Activated gamma-delta T cell treated with anti-CD3 and anti-CD28 coated beads, Interleukin-2, amount 50 U/mL, for 16 hours (primary cell): ENCODE measurements around the gene CAPN15.

Experiments
- DNase-seq: peaks from one replicate; pipeline ENCODE4 v3.0.0-alpha.2; 2020; ENCODE audit warnings: low read depth

CAPN15 gene

GRCh38 chr16:546909-547770 is 19.6 kb downstream of the CAPN15 start:
- DNase-seq, result no peak

DNA sequence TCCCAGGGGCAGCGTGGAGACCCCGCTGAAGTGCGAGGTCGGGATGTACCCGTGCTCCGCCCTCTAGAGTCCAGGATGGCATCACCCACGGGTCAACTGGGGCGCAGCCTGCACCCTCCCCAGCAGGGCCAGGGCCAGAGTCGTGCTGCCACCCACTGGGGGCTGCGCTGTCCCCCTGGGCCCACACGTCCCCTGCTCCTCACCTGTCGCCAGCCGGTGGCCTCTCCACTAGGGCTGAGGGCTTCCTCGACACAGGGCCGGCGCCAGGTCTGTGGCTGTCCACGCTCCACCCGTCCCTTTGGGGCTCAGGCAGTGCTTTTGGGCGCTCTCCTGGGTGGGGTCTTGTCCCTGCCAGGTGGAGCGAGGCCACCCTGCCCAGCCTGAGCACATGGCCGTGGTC is 21.1 kb downstream of the CAPN15 start:
- DNase-seq, result no peak

DNA sequence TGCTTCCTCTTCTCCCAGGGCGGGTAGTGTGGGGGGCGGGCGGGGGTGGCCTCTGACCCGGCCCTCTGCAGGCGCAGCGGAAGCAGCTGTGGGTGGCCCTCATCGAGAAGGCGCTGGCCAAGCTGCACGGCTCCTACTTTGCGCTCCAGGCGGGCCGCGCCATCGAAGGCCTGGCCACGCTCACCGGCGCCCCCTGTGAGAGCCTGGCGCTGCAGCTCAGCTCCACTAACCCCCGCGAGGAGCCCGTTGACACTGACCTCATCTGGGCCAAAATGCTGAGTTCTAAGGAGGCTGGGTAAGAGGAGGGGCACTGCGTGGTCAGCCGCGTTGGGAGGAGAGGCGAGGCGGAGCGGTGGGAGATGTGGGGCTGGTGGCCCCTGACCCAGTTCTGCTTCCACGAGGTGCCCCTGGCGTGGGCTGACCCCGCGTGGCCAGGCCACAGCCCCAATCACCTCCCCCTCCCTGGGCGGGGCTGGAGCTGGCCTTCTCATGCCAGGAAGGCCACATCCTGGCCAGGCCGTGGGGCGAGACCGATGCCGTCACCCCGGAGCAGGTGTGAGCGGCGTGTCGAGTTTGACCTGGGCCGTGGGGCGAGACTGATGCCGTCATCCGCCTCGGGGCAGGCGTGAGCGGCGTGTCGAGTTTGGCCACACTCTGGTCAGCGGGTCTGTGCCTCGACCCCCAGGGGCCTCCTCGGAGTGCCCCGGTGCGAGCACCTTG is 22.2 kb downstream of the CAPN15 start:
- DNase-seq, result no peak

- no peak for DNase-seq
These were observed 23.7 kb downstream of the CAPN15 start for GRCh38 chr16:551210-551609.

- DNase-seq, result no peak
These were observed 24.7 kb downstream of the CAPN15 start for GRCh38 chr16:552171-552570.

- no peak for DNase-seq
These were observed 26.2 kb downstream of the CAPN15 start for GRCh38 chr16:553601-554296.

- DNase-seq, result no peak
These were observed 26.7 kb downstream of the CAPN15 start for GRCh38 chr16:554297-554621.

GRCh38 chr16:554640-555365 is 27.3 kb downstream of the CAPN15 start:
- no peak for DNase-seq

DNA sequence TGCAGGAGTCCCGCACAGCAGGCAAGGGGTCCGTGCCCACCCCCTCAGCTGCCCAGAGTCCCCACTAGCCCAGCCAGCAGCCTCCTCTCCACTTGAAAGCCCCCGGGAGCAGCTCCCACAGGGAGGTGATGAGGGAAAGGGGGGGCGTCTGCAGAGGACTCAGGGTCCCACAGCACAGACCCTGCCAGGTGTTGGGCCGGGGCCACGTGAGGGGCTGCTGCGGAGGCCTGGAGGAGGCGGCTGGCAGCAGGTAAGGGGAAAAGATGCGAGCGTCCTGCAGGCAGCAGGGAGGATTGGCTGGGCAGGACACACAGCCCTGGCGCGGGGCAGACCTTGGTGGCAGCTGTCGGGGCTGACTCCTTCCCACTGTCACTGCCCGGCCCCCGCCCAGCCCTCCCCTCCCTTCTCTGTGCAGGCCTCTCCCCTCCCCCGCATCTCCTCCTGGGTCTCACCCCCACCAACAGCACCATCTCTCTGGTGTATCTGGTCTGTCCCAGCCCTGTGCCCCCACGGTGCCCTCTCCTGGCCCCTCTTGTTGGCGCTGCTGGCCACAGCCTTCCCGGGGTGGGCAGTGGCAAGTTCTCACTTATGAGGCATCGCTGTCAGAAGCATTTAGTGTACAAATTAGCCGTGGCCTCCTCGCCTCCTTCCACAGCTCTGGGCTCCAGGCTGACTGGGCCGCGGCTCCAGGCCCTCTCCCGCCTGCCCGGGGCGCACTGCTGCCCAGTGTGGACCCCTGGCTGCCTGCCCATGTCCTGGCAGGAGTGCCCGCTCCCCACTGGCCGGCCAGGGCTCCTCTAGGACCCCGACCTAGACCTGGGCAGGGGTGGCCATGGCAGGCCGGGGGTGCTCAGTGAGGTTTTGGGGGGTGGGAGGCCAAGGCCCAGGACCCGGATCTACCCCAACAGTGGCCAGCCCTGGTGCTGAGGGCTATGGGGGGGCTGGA is 28.3 kb downstream of the CAPN15 start:
- DNase-seq, result no peak

GRCh38 chr16:556474-557173 is 29.1 kb downstream of the CAPN15 start:
- DNase-seq, result no peak

DNA sequence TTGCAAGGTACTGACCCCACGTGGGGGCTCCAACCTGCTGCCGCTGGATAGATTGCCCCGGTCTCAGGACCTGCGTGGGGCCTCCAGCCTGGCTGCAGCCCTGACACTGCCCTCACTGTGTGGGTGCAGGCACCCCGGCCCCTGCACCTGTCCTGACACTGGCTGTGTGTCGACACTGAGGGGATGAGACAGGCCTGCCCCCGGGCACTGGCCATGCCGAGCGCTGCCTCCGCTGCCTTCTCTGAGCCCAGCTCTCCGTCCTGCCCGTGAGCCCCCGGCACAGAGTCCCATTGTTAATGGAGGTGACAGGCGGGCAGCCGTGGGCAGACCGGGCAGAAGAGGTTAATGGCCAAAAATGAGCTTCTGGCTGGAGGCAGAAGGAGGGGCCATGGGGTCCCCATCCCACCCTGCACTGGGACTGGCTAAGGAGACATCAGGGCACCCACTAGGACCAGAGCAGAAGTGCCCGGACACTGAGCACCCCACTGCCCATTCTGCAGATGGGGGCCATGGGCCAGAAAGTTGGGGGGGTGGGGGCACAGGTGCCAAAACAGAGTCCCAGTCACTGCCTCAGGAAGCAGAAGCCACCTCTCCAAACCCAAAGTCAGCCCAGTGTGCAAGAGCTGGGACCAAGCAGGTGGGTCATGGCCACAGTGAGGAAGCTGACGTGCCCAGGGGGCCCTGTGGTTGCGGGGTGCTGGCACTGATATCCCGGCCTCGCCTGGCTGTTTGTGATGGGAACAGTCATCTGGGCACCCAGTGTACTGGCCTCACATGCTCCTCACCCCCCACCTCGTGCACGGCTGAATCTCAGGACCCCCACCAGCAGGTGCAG is 30.2 kb downstream of the CAPN15 start:
- no peak for DNase-seq

DNA sequence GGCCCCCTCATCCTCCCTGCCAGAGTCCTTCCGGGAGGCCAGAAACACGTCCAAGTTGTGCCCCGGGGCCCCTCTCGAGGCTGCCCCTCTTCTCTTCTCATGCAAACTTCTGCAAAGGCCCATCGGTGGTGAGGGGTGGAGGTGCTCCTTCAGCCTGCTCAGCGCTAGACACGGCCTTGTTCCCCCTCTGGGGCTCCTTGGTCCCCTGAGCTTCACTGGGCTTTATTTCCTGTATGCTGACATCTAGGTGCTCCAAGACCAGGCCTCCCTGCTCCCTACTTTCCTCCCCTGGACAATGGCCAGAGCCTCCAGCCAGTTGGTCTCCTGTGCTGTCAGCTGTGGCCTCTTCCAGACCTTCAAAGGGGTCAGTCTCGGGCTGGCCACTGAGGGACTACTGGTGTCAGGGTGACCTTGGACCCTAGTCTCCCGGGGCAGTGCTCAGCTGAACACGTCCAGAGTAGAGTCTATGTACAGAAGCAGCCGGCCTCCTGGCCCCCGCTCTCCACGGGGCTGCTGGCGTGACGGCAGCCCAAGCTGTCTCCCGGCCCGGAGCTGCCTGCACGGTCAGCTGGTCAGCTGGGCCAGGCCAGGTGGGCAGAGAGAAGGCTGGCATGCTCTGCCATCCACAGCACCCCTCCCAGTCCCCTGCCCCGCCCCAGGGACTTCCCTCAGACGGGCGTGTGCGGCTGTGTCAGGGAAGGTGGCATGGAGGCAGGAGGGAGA is 30.9 kb downstream of the CAPN15 start:
- DNase-seq, result no peak

GRCh38 chr16:559021-559380 is 31.5 kb downstream of the CAPN15 start:
- DNase-seq, result no peak

GRCh38 chr16:559411-560203 is 32.1 kb downstream of the CAPN15 start:
- DNase-seq, result no peak

DNA sequence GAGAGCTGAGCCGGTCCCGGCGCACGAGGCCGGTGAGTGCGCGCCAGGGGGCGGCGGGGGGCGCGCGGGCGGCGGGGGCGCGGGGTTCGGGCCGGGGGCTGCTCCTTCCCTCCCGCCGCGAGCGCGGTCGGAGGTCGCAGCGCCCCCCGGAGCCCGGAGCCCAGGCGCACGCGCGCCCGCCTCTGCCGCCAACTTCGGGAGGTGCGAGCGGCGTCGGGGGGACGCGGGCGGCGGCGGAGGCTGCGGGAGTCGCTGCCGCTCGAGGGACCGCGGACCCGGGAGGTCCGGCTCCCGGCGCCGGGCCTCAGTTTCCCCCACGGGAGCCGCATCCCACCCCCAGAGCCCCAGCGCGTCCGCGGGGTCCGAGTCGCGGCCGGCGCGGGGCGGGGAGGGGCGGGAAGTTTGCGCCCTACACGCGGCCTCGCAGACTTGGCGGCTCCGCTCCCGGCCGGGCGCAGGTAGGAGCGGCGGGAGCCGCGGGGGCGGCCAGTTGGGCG is 32.7 kb downstream of the CAPN15 start, which contains the start of gene PRR35:
Gene PRR35, plus strand, starts transcription at position 191 of the 497 bp plus-strand sequence. CDS start 2,901 bp downstream, outside the sequence.
- DNase-seq, result no peak

GRCh38 chr16:560701-561412 is 33.3 kb downstream of the CAPN15 start:
- no peak for DNase-seq

DNA sequence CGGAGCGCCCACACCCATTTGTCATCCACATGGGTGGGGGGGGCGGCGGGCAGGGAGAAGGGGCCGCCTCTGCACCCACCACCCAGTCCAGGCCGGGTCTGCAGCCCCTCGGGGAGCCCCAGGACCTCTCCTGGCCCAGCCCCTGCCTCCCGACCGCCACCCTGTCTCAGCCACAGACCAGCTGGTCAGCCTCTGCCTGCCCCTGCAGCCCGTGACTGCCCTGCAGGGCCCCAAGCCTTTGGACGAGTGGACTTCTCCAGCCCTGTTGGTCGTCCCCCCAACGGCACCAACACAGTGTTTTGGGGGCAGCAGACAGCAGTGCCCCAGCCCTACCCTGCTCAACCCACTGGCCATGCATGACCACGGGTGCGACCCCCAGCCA is 33.9 kb downstream of the CAPN15 start:
- DNase-seq, result no peak
